ENCODE measurements around the gene PLEKHG5.
"Not testable (repeated sequence)": the region's sequence is repeated elsewhere in the genome, so short reads cannot be mapped to it uniquely, and the experiment has no call there.

Gene PLEKHG5

DNA sequence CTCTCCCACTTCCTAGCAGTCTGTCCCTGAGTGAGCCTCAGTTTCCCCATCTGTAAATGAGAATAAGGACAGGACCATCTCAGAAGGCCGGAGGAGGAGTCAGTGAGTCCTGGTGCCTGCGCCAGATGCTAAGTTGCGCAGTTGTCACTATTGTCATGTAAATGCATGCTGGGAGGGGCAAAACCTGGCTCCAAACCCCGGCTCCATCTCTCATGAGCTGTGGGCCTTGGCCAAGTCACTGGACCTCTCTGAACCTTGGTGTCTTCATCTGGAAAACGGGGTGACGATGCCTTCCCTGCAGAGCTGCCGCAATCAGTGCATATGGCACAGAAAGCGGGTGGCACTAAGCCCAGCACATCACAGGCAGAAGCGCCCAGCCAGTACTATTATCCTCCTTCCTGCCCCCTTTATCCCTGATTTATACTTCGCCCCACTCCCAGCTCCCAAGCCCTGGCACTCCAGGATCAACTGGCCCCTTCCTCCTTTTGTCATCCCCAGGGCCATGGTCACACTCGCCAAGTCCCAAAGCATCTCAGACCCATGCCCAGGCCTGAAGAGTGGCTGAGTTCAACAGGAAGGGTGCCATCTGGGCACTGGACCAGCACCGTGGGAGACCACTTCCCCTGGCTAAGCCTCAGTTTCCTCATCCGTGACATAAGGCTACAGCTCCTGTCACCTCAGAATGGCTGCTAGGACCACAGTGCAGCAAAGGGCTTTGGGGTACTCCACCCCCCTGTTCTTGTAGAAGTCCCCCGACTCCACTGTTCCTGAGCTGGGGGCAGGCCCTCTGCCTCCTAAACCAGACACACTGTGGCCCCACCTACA lies 4.3 kb upstream of the PLEKHG5 start:
- DNase-seq: no peak

GRCh38 chr1:6495041-6495441 lies 3.6 kb upstream of the PLEKHG5 start:
- peak; percentile 61 for DNase-seq

DNA sequence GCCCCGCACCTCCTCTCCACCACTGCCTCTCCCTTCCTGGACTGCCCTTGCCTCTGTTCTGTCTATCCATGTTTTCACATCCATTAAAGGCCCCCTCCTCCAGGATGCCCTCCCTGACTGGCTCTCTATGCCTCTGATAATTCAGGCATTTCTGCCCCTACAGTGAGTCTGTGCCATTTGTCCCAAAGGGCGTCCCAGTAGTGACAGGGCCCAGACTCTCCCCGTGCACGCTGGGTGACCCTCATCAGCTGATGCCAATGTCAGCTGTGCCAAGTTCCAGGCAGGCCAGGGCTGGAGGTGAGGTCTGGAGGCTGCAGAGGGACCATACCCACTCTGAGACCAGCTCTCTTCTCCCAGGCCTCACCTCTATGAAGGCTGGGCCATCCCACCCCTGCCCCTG lies 3.2 kb upstream of the PLEKHG5 start:
- DNase-seq: no peak

- DNase-seq: not testable (repeated sequence)
These were observed 2.4 kb upstream of the PLEKHG5 start for GRCh38 chr1:6493834-6494223.

DNA sequence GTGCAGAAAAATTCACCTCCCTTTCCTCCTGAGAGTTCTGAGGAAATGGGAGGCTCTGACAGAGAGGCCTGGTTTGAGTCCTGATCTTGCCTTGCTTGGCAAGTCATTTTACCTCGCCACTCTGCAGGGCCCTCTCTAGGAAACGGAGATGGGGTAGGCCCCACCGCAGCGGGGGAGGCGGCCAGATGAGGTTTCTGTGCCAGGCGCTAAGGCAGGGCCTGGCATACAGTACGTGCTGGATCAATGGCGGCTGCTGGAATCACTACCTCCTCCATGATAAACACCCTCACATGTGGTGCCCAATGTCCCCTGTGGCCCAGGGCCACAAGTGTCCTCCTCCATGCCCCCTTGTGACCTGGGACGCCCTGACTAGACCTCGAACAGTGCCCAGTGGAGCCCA lies 499 bp upstream of the PLEKHG5 start:
- no peak for DNase-seq

DNA sequence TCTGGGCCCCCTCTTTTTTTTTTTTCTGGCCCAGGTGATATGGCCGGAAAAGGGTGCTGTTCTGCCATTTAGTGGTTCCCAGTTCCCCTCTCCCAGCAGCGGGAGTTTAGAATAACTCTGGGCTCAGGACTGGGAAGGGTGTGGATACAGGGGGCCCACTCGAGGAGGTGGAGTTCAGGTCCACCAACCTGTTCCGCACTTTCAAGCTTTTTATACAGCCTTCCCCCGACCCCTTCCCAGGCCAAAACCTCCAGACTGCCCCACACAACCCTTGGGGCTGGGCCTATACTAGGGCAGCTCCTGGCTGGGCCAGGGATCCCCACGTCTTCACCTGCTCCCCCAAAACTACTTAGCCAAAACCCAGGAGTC lies 402 bp downstream of the PLEKHG5 start:
- DNase-seq: no peak

DNA sequence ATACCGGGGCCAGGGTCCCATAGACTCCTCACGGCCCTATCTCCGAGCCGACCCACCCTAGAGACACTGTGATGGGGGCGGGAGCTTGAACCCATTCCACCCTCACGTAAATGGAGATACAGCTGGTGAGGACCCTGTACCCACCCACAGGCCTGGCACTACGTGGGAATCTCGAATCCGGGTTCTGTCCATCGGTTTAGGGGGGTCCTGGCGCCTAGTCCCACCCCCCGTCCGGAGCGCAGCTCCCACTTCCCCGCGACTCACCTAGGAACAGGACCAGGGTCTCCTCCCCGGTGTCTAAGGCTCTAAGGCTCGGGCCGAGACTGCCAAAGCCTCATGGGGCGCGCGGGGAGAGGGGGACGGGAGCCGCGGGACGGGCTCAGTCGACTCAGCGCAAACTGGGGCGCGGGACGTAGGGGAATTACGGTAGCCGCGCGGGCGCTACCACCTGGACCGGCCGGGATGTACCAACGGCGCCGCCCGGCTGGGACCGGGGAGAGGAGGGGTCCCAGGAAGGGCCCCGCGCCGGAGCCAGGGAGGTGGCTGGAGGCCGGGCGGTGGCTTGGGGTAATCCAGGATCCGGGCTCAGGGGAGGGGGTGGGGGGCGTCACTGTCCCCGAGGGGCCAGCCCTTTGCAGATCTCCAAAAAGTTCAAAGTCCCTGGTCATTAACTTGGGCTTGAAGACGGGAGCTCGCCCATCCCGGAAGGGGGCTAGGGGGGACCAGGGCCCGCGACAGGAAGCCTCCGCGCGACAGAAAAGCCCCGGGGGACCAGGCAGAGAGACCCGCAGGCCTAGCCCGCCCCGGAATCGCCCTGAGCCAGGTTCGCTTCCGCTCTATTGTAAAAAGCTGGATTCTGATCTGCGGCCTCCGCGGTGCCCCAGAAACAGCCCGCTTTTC lies 1.0 kb downstream of the PLEKHG5 start:
- DNase-seq: no peak

GRCh38 chr1:6489799-6490180 lies 1.7 kb downstream of the PLEKHG5 start:
- peak; percentile 91 for DNase-seq

GRCh38 chr1:6489383-6489765 lies 2.1 kb downstream of the PLEKHG5 start:
- no peak for DNase-seq

DNA sequence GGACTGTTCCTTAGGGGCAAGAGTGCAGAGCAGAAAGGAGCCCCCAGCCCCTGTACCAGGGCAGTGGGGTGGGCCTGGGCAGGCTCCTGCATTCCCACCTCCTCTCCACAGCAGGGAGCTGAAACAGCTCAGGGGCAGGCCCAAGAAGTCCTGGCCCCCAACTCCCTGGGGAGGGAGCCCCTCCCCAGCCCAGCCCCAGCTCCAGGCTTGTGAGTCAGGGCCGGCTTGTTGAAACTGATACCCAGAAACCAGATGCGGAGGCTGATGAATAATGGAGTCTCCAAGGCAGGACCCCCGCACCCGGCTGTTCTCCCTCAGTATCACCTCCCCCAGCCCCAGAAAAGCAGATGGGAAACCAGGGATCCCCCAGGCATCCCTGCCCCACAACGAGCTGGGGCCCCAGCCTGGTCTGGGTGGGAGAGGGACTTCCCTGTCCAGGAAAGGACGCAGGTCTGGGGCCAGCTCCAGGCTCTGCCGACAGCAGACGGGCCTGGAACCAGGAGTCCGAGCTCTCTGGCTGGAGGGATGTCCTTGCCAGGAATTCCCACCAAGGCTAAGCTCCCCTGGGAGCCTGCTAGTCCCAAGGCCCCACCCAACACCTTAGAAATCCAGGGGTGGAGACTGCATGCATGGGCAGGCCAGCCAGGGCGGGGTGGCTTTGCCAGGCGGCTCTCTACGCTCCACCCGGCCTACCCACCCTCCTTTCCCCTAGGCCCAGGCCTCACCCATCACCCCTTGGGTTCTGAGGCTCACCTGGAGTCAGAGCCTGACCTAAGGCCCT lies 2.7 kb downstream of the PLEKHG5 start:
- no peak for DNase-seq

GRCh38 chr1:6487804-6488484 lies 3.5 kb downstream of the PLEKHG5 start:
- DNase-seq: no peak

DNA sequence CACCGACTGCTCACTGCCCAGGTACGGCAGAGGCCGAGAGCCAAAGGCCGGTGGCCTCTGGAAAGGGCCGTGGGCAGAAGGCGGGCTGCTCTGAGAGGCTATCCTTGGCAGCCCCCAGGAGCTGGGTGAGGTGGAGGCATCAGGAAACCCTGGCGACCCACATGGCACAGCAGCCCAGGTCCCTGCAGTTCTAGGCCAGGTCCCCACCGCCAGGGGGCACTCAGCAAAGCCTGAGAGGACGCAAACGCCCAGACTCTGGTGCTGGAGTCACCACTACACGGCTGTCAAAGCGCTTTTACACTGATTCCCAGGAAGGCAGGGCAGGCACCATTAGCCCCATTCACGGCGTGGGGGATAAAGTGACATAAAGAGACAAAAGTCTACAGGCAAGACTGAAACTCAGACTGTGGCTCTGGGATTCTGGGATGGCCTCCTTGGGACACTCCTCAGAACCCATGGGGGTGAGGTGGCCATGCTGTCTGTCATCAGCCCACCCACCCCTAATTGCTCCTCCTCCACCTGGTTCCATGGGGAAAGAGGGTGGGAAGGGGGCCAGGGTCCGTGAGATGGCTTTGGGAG lies 4.9 kb downstream of the PLEKHG5 start:
- peak; percentile 97 for DNase-seq

GRCh38 chr1:6485168-6486101 lies 6.0 kb downstream of the PLEKHG5 start:
- no peak for DNase-seq

GRCh38 chr1:6484826-6485167 lies 6.7 kb downstream of the PLEKHG5 start:
- DNase-seq: no peak

DNA sequence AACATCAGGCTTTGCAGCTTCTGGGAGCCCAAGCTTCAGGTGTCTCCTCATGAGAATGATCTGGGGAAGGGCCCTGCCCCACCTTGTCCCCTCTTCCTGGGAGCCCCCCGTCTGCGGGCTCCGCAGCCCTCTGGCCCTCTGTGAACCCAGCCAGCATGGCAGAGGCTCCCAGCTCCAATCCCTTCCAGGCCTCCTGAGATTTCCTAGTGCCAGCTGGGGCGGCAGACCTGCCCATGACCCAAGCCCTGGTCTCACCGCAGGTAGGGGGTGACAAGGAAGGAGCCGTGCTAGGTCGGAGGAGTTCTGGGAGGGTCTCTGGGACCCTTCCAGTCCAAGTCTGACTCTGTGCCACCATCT lies 7.7 kb downstream of the PLEKHG5 start:
- no peak for DNase-seq

- no peak for DNase-seq
These were observed 8.3 kb downstream of the PLEKHG5 start for GRCh38 chr1:6483017-6483760.

DNA sequence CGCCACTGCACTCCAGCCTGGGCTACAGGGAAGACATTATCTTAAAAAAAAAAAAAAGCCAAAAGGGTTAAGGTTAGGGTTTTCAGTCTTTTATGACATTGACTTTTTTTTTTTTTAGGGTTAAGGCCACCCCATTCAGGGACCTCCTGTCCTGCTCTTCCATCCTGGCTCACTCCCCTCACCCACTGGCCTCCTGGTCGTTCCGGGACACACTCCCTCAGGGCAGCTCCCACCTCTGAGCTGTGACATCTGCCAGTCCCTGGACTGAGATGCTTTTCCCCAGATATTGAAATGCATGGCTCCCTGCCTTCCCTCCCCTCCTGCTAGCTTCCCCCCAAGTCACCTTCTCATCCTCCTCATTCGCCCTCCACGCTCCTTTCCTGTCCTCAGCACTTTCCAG lies 9.6 kb downstream of the PLEKHG5 start:
- DNase-seq: no peak

GRCh38 chr1:6477039-6477820 lies 14.2 kb downstream of the PLEKHG5 start:
- DNase-seq: no peak

DNA sequence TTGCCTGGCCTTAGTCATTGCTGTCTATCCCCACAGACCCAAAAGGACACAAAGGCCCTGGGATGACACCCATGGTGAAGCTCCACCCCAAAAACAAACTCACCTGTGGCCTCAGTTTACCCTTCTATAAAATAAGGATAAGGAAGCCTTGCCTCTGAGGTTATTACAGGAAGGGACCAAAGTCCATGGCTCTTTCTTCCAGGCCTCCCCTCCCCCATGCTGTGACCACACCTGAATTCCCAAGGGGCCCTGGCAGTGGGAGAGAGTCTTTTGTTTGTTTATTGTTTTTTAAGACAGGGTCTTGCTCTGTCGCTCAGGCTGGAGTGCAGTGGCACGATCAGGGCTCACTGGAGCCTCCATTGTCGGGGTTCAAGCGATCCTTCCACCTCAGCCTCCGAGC lies 15.0 kb downstream of the PLEKHG5 start:
- DNase-seq: no peak
